Cardiac muscle cell (in vitro differentiated cells and primary cell): Measurements from ENCODE around the gene MACROD2. TPM values are rescaled to one million over a fixed set of nuclear protein-coding genes. Genes with fewer than 3 reads are reported as not detected.

Experiments used
- DNase-seq, 2 donors: peaks; one replicate each; pipeline versions ENCODE4 v3.0.0 to v3.0.0-alpha.2; 2010 to 2017; ENCODE audit warnings: low read depth in 1 of 2, low spot score in 1 of 2
- H3K27ac ChIP-seq: fragments of 200-600 bp; sonication (generic); 2 replicates; pipeline ENCODE4 v1.5.1; 2016
- H3K27me3 ChIP-seq: fragments of 200-600 bp; sonication (generic); 2 replicates; pipeline ENCODE4 v1.6.0; 2016; ENCODE audit warnings: control low read depth
- H3K36me3 ChIP-seq: fragments of 200-600 bp; sonication (generic); 2 replicates; pipeline ENCODE4 v1.5.1; 2016; ENCODE audit warnings: control low read depth
- H3K4me1 ChIP-seq: fragments of 200-600 bp; sonication (generic); 2 replicates; pipeline ENCODE4 v1.8.1; 2017; ENCODE audit warnings: low read depth, mild to moderate bottlenecking, mixed run types
- H3K4me3 ChIP-seq: fragments of 200-600 bp; sonication (generic); 2 replicates; pipeline ENCODE4 v1.5.1; 2016; ENCODE audit warnings: mild to moderate bottlenecking
- H3K9me3 ChIP-seq: fragments of 200-600 bp; sonication (generic); 2 replicates; pipeline ENCODE4 v1.5.1; 2017; ENCODE audit warnings: low read depth, mild to moderate bottlenecking, control low read depth
- CTCF ChIP-seq: IDR thresholded peaks from 2 replicates; pipeline ENCODE4 v1.5.1; 2012; ENCODE audit warnings: low read depth, mild to moderate bottlenecking, low read length
- polyA plus RNA-seq: library from polyadenylated mRNA; unstranded; fragments of >200 nt; fragmentation: Nextera tagmentation; extraction: Ambion mirVana; gene quantifications from 2 replicates; pipeline ENCODE4 v1.2.1, GENCODE V29; 2016
- total RNA-seq: library from RNA; depleted of rRNA; stranded (reverse); fragments of >200 nt; gene quantifications from 2 replicates; pipeline ENCODE4 v1.2.3, GENCODE V29; 2016

The MACROD2 gene
- total and polyA plus RNA-seq, 2 experiments from 2014 or later, result 9.3 to 14.4 TPM

GRCh38 chr20:15061061-15061430 is 1065.7 kb downstream of the MACROD2 start:
- no peak for TF ChIP-seq CTCF
- DNase-seq, result no peak
- H3K27me3 ChIP-seq, result no peaks in the 10 kb centered on the region
- H3K36me3 ChIP-seq, result no peaks in the 10 kb centered on the region
- H3K27ac ChIP-seq, result no peak overlapping the region
- H3K4me3 ChIP-seq, result no peak overlapping the region
- H3K4me1 ChIP-seq, result peaks cover 4% of the 10 kb centered on the region
- no peaks in the 10 kb centered on the region for H3K9me3 ChIP-seq

- TF ChIP-seq CTCF, result no peak
- Histone ChIP-seq H3K27me3 (no peaks in the 10 kb centered on the region), H3K4me1 (no peaks in the 10 kb centered on the region), H3K27ac (no peak overlapping the region), H3K9me3 (no peaks in the 10 kb centered on the region), H3K36me3 (no peaks in the 10 kb centered on the region), H3K4me3 (no peak overlapping the region)
- DNase-seq, result peak in 1 of 2 donors; percentile 9
Observed at GRCh38 chr20:15061955-15062354, 1066.6 kb downstream of the MACROD2 start.

- TF ChIP-seq CTCF, result no peak
Observed at GRCh38 chr20:15063081-15063480, 1067.8 kb downstream of the MACROD2 start.

GRCh38 chr20:15064741-15065140 is 1069.4 kb downstream of the MACROD2 start:
- no peak for DNase-seq
- no peaks in the 10 kb centered on the region for H3K4me1 ChIP-seq
- H3K36me3 ChIP-seq, result no peaks in the 10 kb centered on the region
- no peaks in the 10 kb centered on the region for H3K9me3 ChIP-seq
- no peak for TF ChIP-seq CTCF
- H3K4me3 ChIP-seq, result no peak overlapping the region
- no peaks in the 10 kb centered on the region for H3K27me3 ChIP-seq
- H3K27ac ChIP-seq, result no peak overlapping the region

More at GRCh38 chr20:15063081-15063480, 1067.8 kb downstream of the MACROD2 start:
- no peak overlapping the region for H3K27ac ChIP-seq
- no peak overlapping the region for H3K4me3 ChIP-seq
- H3K4me1 ChIP-seq, result no peaks in the 10 kb centered on the region
- H3K36me3 ChIP-seq, result no peaks in the 10 kb centered on the region
- no peaks in the 10 kb centered on the region for H3K9me3 ChIP-seq
- no peaks in the 10 kb centered on the region for H3K27me3 ChIP-seq
- DNase-seq, result no peak

- no peak for DNase-seq
- Histone ChIP-seq H3K27ac (no peak overlapping the region), H3K36me3 (no peaks in the 10 kb centered on the region), H3K4me1 (no peaks in the 10 kb centered on the region), H3K27me3 (no peaks in the 10 kb centered on the region), H3K9me3 (no peaks in the 10 kb centered on the region), H3K4me3 (no peak overlapping the region)
- TF ChIP-seq CTCF, result no peak
Observed at GRCh38 chr20:15065794-15066193, 1070.5 kb downstream of the MACROD2 start.

- no peak for TF ChIP-seq CTCF
- Histone ChIP-seq H3K27ac (no peak overlapping the region), H3K4me1 (no peaks in the 10 kb centered on the region), H3K36me3 (no peaks in the 10 kb centered on the region), H3K9me3 (no peaks in the 10 kb centered on the region), H3K27me3 (no peaks in the 10 kb centered on the region), H3K4me3 (no peak overlapping the region)
- DNase-seq, result no peak
Observed at GRCh38 chr20:15068486-15068885, 1073.2 kb downstream of the MACROD2 start.
